GM19238 (cell line): Measurements from ENCODE around the gene BMPER.

Experiments used
- DNase-seq: peaks from one replicate; pipeline ENCODE4 v3.0.0; 2011; ENCODE audit warnings: low spot score; ENCODE audit not compliant: insufficient read length

The BMPER gene

GRCh38 chr7:34060196-34060947 is 155.0 kb downstream of the BMPER start:
- DNase-seq, result no peak

GRCh38 chr7:34061149-34061548 is 155.8 kb downstream of the BMPER start:
- DNase-seq, result no peak

- no peak for DNase-seq
Observed at GRCh38 chr7:34062341-34062740, 157.0 kb downstream of the BMPER start.

GRCh38 chr7:34062826-34063225 is 157.5 kb downstream of the BMPER start:
- DNase-seq, result no peak

GRCh38 chr7:34064519-34065158 is 159.3 kb downstream of the BMPER start:
- no peak for DNase-seq

GRCh38 chr7:34066411-34066810 is 161.1 kb downstream of the BMPER start:
- no peak for DNase-seq

GRCh38 chr7:34067005-34067778 is 161.9 kb downstream of the BMPER start:
- no peak for DNase-seq

- no peak for DNase-seq
Observed at GRCh38 chr7:34069676-34070075, 164.3 kb downstream of the BMPER start.

GRCh38 chr7:34070511-34071323 is 165.4 kb downstream of the BMPER start:
- DNase-seq, result no peak

- DNase-seq, result no peak
Observed at GRCh38 chr7:34073676-34074075, 168.3 kb downstream of the BMPER start.

- DNase-seq, result no peak
Observed at GRCh38 chr7:34074421-34074820, 169.1 kb downstream of the BMPER start.

- DNase-seq, result no peak
Observed at GRCh38 chr7:34075523-34076370, 170.4 kb downstream of the BMPER start.

- DNase-seq, result no peak
Observed at GRCh38 chr7:34077168-34077567, 171.8 kb downstream of the BMPER start.

GRCh38 chr7:34078864-34079263 is 173.5 kb downstream of the BMPER start:
- no peak for DNase-seq

- DNase-seq, result no peak
Observed at GRCh38 chr7:34080513-34080912, 175.2 kb downstream of the BMPER start.

- DNase-seq, result no peak
Observed at GRCh38 chr7:34081935-34082334, 176.6 kb downstream of the BMPER start.

GRCh38 chr7:34083440-34083839 is 178.1 kb downstream of the BMPER start:
- no peak for DNase-seq

GRCh38 chr7:34084651-34085050 is 179.3 kb downstream of the BMPER start:
- no peak for DNase-seq

GRCh38 chr7:34086064-34086463 is 180.7 kb downstream of the BMPER start:
- DNase-seq, result no peak

GRCh38 chr7:34086981-34087380 is 181.6 kb downstream of the BMPER start:
- DNase-seq, result no peak
